ENCODE measurements around the gene ARHGEF19.
A peak's percentile ranks its signal among the peaks of the same experiment; 100 is the strongest.
"Not testable (repeated sequence)": the region's sequence is repeated elsewhere in the genome, so short reads cannot be mapped to it uniquely, and the experiment has no call there.

ARHGEF19 gene

DNA sequence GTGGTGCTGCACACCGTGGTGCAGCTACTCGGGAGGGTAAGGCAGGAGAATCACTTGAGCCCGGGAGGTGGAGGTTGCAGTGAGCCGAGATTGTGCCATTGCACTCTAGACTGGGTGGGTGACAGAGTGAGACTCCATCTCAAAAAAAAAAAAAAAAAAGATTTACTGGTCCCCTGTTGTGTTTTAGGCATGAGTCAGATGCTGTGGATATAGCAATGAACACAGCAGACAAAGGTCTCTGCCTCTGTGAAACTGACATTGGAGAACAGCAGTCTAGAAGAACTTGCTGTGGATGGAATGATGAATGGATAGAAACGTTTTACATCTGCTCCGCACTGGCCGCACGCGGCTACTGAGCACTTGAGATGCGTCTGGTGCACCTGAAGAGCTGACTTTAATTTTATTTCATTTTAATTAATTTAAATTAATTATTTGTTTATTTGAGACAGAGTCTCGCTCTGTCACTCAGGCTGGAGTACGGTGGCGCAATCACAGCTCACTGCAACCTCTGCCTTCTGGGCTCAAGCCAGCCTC is 32.1 kb downstream of the ARHGEF19 start:
- no peak for DNase-seq (ENCODE audit: low spot score)

DNA sequence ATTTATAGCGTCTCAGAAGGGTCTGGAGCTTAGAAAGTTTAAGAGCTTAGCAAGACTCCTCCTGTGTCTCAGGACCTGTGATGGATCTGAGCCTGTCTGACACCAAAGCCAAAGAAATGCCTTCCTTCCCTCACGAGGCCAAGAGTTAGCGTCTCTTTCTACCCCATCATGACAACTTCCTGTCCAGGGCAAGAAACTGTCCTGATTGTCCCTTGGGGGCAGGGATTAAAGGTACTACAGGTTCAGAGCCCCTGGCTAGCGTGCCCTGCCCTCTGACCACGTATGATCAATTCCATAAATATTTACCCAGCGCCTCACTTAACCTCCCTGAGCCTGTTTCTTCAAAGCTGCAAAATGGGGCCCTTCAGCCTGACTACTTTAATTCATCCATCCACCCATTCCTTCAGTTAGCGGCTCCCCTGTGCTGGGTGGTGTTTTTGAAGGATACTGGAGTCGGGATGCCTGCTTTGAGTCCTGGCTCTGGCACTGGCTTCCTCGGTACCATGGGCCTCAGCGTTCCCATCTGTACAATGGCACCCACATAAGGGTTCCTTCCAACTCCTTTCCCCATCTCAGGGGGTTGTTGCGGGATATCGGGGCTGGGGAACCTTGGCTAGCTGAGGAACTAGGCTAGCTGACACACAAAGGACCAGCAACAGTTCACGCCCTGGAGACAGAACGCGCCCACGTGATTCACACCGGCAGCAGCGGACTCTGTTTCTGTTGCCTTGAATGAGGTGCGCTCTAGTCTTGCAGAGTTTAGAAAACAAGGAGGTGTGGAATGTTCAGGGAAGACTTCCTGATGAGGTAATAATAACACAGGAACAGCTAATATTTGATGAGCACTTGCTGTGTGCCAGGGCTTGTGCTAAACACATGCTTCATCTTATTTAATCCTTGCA is 33.6 kb downstream of the ARHGEF19 start:
- no peak for DNase-seq (ENCODE audit: low spot score)

DNA sequence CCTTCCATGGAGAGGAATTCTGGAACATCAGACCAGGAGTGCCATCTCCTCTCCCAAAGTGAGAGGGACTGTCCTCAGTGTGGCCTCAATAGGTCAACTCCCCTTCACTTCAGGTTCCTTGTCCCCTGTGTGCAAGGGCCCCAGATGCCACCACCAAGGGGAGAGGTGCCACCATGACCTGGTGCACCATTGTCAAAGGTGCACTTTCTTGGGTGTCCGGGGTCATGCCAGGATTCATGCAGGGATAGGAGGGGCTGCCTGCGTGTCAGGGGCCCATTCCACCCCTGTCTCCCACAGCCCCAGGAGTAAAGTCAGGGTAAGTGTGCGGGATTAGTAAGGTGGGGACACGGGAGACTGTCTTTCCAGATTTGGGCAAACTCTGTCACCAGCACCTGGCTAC is 35.1 kb downstream of the ARHGEF19 start:
- DNase-seq (ENCODE audit: low spot score): no peak

DNA sequence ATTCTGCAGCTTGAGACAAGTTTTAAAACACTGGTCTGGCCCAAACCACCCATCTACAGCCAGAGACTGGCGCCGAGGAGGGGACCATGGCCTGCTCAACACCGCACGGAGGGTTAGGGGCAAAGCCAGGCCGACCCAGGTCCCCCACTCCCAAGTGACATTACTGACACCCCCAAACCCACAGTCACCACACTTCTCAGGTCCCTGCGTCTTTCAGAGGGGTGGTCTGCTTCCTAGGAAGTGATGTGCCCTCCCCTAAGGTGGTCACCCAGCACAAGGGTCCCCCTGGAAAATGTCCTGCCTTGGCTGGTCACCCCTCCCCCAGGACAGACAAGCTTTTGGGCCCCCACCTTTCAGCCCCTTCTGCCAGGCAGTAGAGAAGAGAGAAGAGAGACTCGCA is 35.8 kb downstream of the ARHGEF19 start:
- DNase-seq (ENCODE audit: low spot score): no peak

DNA sequence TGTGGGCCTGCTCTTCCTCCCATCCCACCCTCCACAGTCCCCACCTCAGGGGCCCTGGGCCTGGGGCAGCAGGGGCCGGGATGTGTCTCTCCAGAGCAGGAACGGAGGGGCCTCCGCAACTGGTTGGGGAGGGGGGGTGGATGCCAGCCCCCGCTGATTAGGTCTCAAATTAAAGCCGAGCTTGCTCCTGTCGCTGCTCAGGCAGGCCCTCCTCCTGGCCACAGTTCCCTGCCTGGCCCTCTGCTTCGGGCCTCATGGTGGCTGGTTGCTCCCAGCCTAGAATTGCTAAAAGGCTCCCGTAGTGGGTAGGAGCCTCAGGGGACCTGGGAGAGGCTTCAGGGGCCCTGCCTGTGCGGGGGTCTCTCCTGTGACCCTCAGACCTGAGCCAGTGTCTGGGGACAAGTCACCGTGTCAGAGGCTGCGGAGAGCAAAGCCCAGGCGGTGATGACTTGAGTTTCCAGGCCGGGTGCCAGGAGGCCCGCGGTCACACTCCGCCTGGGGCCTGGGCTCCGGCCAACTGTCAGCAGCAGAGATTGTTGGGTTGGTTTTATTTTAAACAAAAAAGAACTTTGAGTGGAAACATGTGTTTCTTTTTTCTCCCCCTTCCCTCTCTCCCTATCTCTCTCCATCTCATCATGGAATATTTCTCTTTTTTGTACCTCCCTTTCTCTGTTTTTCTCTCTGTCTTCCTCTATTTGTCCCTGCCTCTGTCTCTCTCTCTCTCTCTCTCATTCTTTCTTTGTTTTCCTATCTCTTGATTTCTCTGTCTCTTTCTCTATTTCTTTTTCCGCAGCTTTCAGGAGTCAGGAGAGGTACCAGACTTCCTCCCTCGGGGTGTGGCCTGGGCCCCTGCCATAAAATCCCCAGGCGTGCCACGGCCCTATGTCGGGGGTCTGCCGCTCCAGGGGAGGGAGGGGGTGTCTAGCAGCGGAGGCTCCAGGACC is 36.6 kb downstream of the ARHGEF19 start:
- peak; percentile 74 for DNase-seq (ENCODE audit: low spot score)

DNA sequence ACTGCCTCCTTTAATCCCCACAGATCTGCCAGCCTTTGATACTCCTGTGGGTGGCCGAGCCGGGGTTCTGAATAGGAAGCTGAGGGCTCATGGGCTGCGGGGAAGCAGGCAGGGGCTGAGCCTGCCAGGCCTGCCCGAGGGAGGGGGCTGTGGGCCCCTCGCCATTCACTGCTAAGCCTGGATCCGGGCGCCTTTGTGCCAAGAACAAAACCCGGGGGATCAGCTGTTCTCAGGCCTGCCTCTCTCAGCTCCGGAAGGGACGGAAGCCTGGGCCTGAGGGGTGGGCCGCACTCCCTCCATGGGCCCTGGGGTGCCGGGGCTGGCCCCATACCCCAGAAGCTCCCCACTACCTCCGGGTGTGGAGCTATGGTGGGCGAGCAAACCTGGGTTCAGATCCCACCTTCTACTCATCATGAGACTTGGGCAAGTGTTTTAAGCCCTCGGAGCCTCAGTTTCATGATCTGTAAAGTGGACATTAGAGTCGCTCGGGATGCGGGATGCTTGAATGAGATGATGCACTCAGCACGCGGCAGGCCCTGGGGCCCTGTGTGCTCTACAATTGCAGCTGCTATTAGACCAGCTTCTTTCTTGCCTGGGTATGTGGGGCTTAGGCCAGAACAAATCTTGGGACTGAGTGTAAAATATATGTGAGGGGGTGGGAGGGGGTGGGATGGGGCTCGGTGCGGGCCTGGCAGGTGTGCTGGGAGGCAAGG is 37.4 kb downstream of the ARHGEF19 start:
- peak; percentile 43 for DNase-seq (ENCODE audit: low spot score)

DNA sequence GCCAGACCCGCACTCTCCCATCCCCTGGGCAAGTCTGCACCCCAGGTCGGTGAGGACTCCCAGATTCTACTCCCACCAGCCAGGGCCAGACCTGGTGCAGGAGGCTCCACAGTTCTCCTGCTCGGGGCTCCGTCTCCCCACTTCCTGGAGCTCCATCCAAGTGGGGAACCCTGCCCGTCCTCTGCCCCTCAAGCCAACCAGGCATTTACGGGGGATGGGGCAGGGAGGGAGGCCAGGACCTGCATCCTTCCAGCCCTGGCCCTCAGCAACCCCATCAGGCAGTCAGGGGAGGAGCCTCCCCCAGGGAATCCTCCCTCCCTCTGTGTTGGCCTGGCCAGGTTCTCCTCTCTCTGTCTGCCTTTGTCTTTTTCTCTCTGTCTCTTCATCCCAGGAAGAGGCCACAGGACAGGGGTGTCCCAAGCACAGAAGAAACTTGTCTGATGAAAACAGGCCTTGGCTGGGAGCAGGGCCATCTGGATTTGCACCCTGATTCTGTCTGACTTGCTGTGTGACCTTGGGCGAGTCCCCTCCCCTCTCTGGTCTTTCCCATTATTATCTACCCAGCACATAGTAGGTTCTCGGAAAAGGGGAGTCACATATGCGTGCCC is 38.1 kb downstream of the ARHGEF19 start:
- no peak for DNase-seq (ENCODE audit: low spot score)

DNA sequence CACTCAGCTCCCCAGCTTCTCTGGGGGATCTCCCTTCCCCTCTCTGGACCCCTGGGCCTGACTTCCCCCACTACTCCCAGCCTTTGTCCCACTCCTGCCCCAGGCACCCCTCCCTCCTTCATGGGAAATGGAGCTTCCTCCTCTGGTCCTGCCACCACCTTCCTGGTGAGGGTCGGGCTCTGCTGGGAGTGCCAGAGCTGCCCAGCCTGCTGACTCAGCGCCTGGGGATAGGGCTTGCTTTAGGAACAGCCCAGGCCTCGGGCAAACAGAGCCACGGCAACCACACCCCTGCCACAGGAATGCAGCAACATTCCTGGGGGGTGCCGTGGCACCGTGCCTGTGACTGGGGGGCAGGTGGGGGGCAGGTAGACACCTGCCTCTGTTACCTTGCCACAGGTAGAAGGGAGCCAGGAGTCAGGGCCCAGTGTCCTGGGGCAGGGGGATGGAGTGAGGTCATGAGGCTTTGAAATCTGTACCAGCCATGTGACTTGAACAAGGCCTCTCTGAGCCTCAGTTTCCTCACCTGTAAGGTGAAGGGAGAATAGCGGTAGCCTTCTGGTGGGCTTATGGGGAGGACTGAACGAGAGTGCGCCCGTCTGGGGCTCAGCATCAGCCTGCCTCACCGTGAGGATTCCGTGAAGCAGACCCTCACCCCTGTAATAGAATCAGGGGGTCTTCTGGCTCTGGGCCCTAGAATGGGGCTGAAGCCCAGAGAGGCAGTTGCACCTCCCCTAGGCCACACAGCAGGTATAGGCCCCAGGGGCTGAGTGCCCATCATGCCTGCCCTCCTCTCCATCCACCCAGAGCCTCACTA is 38.8 kb downstream of the ARHGEF19 start:
- DNase-seq (ENCODE audit: low spot score): no peak

DNA sequence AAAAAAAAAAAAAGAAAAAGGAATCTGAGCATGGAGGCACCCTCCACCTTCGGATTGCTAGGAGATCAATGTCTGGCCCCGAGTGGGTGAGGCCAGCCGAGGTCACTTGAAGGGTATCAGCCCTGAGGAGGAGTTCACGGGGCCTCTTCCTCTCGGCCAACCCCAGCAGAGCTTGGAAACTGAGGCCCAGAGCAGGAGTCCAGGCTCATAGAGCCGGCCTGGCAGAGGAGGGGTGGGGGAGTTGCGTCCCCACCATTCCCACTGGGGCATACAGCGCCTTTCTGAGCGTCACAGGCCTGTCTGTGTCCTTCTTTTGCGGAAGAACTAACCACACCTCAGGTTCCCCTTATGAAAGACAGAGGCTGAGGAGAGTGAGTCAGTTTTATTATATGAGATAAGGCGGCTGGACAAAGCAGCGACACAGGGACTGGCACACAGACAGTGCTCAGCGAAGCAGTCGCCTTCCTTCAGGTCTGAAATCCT is 39.4 kb downstream of the ARHGEF19 start:
- DNase-seq (ENCODE audit: low spot score): no peak

DNA sequence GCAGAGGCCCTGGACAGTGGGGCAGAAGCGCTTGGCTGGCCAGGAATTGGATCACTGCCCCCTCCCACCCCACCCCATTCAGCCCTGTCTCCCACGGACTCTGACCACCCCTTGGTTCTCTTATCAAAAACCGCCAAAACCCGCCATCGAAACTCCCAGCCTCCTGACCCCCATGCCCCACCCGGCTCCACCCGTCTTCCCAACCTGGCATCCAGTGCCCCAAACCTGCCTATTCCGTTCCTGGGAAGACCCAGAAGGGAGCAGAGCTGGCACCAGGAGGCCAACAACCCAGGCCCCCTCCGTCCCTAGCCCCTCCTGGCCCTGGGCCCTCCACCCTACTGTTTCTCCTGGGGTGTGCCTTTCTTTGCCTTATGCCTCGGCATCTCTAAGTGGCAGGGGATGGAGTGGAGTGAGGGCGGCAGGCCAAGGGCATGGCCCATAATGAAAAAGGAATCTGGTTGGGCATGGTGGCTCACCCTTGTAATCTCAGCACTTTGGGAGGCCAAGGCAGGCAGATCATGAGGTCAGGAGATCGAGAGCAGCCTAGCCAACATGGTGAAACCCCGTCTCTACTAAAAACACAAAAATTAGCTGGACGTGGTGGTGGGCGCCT is 40.1 kb downstream of the ARHGEF19 start:
- DNase-seq (ENCODE audit: low spot score): no peak

DNA sequence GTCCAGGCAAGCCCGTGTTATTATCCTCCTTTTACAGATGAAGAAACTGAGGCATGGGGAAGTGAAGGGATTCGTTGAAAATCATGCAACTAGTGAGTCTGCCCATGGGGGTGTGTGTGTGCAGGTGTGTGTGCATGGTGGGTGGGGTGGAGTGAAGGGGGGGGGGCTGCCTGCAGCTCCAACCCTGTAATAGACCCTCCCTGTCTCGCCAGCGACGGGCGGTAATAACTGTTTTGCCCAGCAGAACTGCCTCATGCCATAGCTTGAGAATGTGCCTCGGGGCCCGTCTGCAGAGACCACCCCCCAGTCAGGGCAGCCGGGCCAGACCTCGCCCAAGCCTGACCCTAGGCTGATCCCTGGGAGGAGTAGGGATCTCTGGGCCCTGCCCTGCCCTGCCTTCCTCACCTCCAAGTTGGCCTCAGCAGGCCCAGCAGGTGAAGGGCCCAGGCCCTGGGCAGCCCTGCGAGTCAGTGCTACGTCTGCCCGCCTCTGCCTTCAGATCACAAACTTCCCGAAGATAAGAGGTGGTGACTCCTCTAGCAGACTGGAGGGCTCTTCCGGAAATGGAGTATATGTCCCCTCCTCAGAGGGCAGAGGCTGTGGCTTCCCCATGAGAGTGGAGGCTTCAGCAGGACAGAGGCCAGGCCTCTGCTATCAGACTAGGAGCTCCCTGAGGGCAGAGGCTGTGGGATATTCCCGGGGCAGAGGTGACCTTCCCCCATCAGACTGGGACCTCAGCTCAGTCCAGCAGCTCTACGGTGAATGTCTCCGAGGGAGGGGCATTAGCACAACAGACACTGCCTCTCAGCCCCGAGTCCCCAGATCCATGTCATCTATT is 40.9 kb downstream of the ARHGEF19 start:
- DNase-seq (ENCODE audit: low spot score): no peak

DNA sequence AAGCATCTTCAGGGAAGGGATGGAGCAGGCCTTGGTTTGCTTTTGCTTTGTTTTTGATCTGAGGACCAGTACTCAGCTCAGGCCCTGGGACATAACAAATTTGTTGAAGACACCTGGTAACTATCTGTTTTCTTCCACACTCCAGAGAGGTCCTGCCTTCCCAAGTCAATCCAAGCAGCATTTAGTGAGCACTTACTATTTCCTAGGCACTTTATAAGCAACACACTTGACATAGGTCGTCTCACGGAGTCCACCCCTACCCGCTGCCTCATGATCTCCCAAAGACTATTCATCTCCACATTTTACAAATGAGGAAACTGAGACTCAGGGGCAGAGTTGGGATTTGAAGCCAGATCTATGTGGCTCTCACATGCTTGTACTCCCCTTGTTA is 42.2 kb downstream of the ARHGEF19 start:
- DNase-seq (ENCODE audit: low spot score): no peak

DNA sequence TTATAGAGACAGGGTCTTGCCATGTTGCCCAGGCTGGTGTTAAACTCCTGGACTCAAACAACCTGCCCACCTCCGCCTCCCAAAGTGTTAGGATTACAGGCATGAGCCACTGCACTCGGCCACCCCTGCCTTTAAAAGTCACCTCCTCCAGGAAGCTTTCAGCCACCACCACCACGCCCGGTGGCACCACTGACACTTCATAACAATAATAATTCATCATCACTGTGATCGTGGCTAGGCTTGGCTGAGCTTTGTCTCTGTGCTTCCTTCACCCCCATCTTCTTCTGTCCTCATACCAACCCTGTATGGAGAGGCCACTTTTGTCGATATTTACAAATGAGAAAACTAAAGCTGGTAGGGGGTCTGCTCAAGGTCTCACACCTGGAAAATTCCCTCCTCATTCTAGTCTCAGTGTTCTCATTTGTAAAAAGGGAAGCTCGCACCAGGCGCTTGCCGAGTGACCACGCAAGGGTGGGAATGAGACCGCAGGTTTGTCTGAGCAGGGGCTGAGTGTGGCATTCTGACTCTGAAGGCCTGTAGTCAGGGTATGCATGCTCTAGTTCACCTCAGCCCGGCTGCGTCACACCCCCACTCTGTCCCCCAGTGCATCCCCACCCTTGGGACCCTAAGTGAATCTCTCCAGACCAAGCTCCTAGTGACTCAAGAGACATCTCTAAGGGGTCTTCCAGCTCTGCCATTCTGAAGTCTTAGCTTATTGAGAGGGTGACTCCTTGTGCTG is 43.7 kb downstream of the ARHGEF19 start:
- no peak for DNase-seq (ENCODE audit: low spot score)

DNA sequence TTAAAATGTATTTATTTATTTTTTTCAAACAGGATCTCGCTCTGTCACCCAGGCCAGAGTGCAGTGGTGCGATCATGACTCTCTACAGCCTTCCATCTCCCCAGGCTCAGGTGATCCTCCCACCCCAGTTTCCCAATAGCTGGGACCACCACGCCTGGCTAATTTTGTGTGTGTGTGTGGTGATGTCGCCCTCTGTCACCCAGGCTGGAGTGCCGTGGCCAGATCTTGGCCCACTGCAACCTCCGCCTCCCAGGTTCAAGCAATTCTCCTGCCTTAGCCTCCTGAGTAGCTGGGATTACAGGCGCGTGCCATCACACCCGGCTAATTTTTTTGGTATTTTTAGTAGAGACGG is 44.3 kb downstream of the ARHGEF19 start:
- DNase-seq (ENCODE audit: low spot score): not testable (repeated sequence)

DNA sequence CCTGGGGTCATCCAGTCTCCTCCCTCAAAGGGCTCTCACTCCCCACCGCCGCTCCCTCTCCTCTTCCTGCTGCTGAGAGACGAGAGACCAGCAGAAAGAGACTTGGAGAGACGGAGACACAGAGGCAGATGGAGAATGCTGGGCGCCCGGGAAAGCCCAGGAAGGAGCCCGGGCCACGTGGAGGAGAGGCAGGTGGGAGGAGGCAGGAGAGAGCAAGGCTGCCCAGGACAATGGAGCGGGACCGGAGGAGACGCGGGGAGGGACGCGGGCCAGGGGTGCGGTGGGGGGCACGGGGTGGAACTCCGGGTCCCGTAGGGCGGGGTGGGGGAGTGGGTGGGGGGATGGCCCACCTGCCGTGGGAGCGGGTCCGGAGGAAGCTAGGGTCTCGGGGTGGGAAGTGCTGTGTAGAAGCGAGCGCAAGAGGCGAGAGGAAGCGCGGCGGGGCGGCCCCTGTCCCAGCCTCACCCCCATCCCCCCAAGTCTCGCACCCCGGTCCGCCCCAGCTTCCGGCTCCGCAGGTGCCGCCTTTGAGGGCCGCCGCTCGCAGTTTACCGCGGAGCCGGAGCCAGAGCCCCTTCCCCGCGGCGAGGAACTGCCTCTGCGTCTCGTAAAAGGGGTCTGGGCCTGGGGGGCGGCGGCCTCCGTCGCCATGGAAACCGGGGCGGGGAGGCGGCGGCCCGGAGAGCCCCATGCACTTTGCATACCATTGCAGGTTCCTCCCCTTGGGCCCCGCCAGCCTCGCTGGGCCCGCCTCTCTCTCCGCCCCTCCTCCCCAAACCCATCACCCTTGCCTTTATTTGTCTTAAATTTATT is 44.9 kb downstream of the ARHGEF19 start:
- no peak for DNase-seq (ENCODE audit: low spot score)

DNA sequence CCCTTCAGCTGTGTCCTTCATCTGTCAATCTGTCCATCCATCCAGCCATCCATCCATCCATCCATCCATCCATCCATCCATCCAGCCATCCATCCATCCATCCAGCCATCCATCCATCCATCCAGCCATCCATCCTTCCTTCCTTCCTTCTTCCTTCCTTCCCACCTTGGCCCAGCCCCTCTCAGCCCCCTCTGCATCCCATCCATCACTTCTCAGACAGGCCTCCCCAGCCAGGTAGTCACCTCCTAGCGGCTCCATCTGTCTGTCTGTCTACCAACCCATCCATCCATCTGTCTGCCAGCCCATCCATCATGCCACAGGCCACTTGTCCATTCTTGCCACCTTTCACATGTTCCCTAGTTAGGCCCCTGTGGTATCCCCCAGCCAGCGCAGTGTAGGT is 46.3 kb downstream of the ARHGEF19 start:
- DNase-seq (ENCODE audit: low spot score): no peak

DNA sequence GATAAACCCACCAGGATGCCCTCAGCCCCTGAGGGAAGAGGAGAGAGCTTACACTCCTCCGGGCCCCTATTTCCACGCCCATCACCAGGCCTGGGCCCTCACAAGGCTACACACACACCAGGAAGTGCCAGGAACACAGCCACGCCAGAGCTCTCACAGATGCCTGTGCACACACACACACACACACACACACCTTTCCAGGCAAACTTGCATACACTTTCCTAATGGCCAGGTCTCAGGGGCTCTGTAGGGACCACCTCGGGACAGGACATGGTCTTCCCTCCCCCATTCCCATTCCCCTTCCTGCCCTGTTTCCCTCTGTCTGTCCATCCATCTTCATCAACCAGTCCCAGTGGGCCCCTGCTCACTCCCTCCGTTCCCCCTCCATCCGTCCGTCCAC is 46.9 kb downstream of the ARHGEF19 start:
- DNase-seq (ENCODE audit: low spot score): no peak

DNA sequence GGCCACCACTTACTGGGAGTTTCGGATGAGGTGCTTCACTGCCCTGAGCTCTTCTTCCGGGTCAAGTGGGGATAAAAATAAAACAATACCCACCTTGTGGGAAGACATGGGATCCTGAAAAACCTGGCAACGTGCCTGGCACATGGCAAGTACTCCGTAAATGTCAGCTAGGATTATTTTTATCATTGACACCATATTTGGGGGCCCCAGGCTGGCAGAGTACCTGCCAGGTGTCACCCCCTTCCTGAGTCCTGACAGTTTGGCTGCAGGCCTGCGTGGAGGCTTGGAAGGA is 47.4 kb downstream of the ARHGEF19 start:
- DNase-seq (ENCODE audit: low spot score): no peak
